Thyroid gland (tissue), 4 donors: ENCODE results near the gene CCSAP.

ENCODE experiments used
- POLR2A ChIP-seq, 2 donors: fragments of 450-650 bp; IDR thresholded peaks; one replicate each; pipeline ENCODE4 v1.6.1; 2017; ENCODE audit warnings: antibody characterized with exemption in 2 of 2, mild to moderate bottlenecking in 2 of 2, moderate library complexity in 1 of 2
- TF ChIP-seq, protein P1 (sequence below), 6 experiments: fragments of 200-600 bp in 3 of 6; fragments of 450-650 bp in 3 of 6; sonication (generic) in 3 of 6; IDR thresholded peaks; one replicate each; pipeline ENCODE4 v1.5.1; 2016 to 2019; ENCODE audit warnings: antibody characterized with exemption in 6 of 6, mild to moderate bottlenecking in 2 of 6, inconsistent platforms in 1 of 6, moderate library complexity in 1 of 6

DNA sequence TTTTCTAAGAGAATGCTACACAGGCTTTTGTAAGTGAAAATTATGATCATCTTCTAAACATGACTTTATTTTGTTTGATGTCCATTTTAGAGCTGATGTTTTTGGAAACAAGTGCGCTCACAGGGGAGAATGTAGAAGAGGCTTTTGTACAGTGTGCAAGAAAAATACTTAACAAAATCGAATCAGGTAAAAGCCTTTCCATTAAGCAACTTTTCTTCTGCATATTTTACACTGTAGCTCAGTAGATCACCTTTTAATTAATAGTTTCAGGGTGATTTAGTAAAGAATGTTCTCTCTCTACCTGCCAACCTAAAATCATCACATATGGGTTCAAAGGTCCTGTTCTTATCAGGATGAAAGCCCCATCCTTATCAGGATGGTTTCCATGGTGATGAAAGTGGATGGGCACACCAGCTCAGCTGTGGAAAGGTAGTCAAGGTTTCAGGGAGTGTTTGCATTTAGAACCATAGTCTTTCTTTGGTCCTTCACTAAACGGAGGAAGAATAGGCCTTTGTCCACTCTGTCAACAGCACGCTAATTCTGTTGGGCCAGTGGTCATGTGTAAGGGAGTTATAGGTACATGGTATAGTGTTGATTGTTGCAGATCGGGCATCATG, 43.9 kb downstream of the CCSAP start:
- no peak for TF ChIP-seq POLR2A (IDR thresholded peaks at IDR 0.05)
- TF ChIP-seq, protein P1, sequence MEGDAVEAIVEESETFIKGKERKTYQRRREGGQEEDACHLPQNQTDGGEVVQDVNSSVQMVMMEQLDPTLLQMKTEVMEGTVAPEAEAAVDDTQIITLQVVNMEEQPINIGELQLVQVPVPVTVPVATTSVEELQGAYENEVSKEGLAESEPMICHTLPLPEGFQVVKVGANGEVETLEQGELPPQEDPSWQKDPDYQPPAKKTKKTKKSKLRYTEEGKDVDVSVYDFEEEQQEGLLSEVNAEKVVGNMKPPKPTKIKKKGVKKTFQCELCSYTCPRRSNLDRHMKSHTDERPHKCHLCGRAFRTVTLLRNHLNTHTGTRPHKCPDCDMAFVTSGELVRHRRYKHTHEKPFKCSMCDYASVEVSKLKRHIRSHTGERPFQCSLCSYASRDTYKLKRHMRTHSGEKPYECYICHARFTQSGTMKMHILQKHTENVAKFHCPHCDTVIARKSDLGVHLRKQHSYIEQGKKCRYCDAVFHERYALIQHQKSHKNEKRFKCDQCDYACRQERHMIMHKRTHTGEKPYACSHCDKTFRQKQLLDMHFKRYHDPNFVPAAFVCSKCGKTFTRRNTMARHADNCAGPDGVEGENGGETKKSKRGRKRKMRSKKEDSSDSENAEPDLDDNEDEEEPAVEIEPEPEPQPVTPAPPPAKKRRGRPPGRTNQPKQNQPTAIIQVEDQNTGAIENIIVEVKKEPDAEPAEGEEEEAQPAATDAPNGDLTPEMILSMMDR (IDR thresholded peaks at IDR 0.05): no peak
